H9 (cell line): ENCODE results near the gene RASA4B. TPM values are rescaled to one million over a fixed set of nuclear protein-coding genes. Genes with fewer than 3 reads are reported as not detected.

Experiments used
- DNase-seq: peaks from one replicate; pipeline ENCODE4 v3.0.0-alpha.2; 2017
- H2AFZ ChIP-seq: one replicate; pipeline ENCODE4 v1.6.1; 2013; ENCODE audit warnings: mild to moderate bottlenecking, low read length, control low read depth, moderate library complexity
- H2AK5ac ChIP-seq: 2 replicates; pipeline ENCODE4 v1.6.1; 2013; ENCODE audit warnings: low read length, control low read depth, mixed read lengths; ENCODE audit not compliant: insufficient read length
- H2BK120ac ChIP-seq: one replicate; pipeline ENCODE4 v1.6.1; 2013; ENCODE audit warnings: low read depth, mild to moderate bottlenecking, low read length, control low read depth, inconsistent platforms; ENCODE audit not compliant: poor library complexity, severe bottlenecking
- H2BK12ac ChIP-seq: 2 replicates; pipeline ENCODE4 v1.6.1; 2013; ENCODE audit warnings: low read length, control low read depth, mixed read lengths, low read depth; ENCODE audit not compliant: insufficient read length
- H2BK15ac ChIP-seq: 2 replicates; pipeline ENCODE4 v1.6.1; 2013; ENCODE audit warnings: low read depth, low read length, control low read depth
- H2BK20ac ChIP-seq: one replicate; pipeline ENCODE4 v1.6.1; 2013; ENCODE audit warnings: low read depth, mild to moderate bottlenecking, low read length, control low read depth, inconsistent platforms; ENCODE audit not compliant: poor library complexity, severe bottlenecking
- H2BK5ac ChIP-seq: 2 replicates; pipeline ENCODE4 v1.6.1; 2013; ENCODE audit warnings: low read length, control low read depth, mixed read lengths; ENCODE audit not compliant: insufficient read length
- H3K14ac ChIP-seq: 2 replicates; pipeline ENCODE4 v1.6.1; 2013; ENCODE audit warnings: low read length, control low read depth; ENCODE audit not compliant: insufficient read depth
- H3K18ac ChIP-seq: 2 replicates; pipeline ENCODE4 v1.6.1; 2013; ENCODE audit warnings: low read depth, mild to moderate bottlenecking, mixed read lengths, low read length, control low read depth; ENCODE audit not compliant: insufficient read length
- H3K23ac ChIP-seq: 2 replicates; pipeline ENCODE4 v1.6.1; 2013; ENCODE audit warnings: low read length, control low read depth, mixed read lengths, low read depth; ENCODE audit not compliant: insufficient read length
- H3K23me2 ChIP-seq: 2 replicates; pipeline ENCODE4 v1.6.1; 2013; ENCODE audit warnings: low read depth, mild to moderate bottlenecking, mixed read lengths, low read length, control low read depth; ENCODE audit not compliant: insufficient read length, poor library complexity, severe bottlenecking
- H3K27ac ChIP-seq: 2 replicates; pipeline ENCODE4 v1.5.1; 2013; ENCODE audit warnings: low read length, control low read depth, mixed read lengths, low read depth; ENCODE audit not compliant: insufficient read length
- H3K27me3 ChIP-seq: 2 replicates; pipeline ENCODE4 v1.6.1; 2013; ENCODE audit warnings: low read length, control low read depth, inconsistent platforms; ENCODE audit not compliant: insufficient read depth
- H3K4ac ChIP-seq: 2 replicates; pipeline ENCODE4 v1.6.1; 2013; ENCODE audit warnings: low read depth, mild to moderate bottlenecking, control low read depth, inconsistent platforms, low read length, moderate library complexity
- H3K4me1 ChIP-seq: 2 replicates; pipeline ENCODE4 v1.6.1; 2013; ENCODE audit warnings: low read length, control low read depth, inconsistent platforms; ENCODE audit not compliant: insufficient read depth
- H3K4me2 ChIP-seq: 2 replicates; pipeline ENCODE4 v1.6.1; 2013; ENCODE audit warnings: low read length, control low read depth, mixed read lengths; ENCODE audit not compliant: insufficient read length, insufficient read depth
- H3K56ac ChIP-seq: 2 replicates; pipeline ENCODE4 v1.6.1; 2013; ENCODE audit warnings: low read depth, mild to moderate bottlenecking, mixed read lengths, low read length, control low read depth; ENCODE audit not compliant: insufficient read length
- H3K79me1 ChIP-seq: 2 replicates; pipeline ENCODE4 v1.6.1; 2013; ENCODE audit warnings: low read depth, mild to moderate bottlenecking, moderate library complexity, low read length, control low read depth, inconsistent platforms; ENCODE audit not compliant: insufficient read depth, poor library complexity, severe bottlenecking
- H3K79me2 ChIP-seq: 2 replicates; pipeline ENCODE4 v1.6.1; 2013; ENCODE audit warnings: low read length, control low read depth, inconsistent platforms; ENCODE audit not compliant: insufficient read depth
- H3K9ac ChIP-seq: 2 replicates; pipeline ENCODE4 v1.6.1; 2013; ENCODE audit warnings: low read length, control low read depth, mixed read lengths; ENCODE audit not compliant: insufficient read length; ENCODE audit errors: extremely low read depth
- H3K9me3 ChIP-seq: one replicate; pipeline ENCODE4 v1.6.1; 2013; ENCODE audit warnings: low read depth, low read length, inconsistent platforms; ENCODE audit not compliant: control insufficient read depth
- H3T11ph ChIP-seq: one replicate; pipeline ENCODE4 v1.6.1; 2013; ENCODE audit warnings: mild to moderate bottlenecking, low read length, control low read depth, inconsistent platforms
- H4K20me1 ChIP-seq: one replicate; pipeline ENCODE4 v1.6.1; 2013; ENCODE audit not compliant: control insufficient read depth, insufficient read length, insufficient read depth
- H4K5ac ChIP-seq: 2 replicates; pipeline ENCODE4 v1.6.1; 2013; ENCODE audit warnings: low read depth, mild to moderate bottlenecking, mixed read lengths, low read length, control low read depth; ENCODE audit not compliant: insufficient read length
- H4K8ac ChIP-seq: replicated peaks from 2 replicates; pipeline ENCODE4 v1.6.1; 2013; ENCODE audit warnings: low read length, control low read depth, mixed read lengths, low read depth; ENCODE audit not compliant: insufficient read length
- H4K91ac ChIP-seq: 2 replicates; pipeline ENCODE4 v1.6.1; 2013; ENCODE audit warnings: low read depth, mild to moderate bottlenecking, moderate library complexity, mixed read lengths, low read length, control low read depth; ENCODE audit not compliant: insufficient read length
- H3K27ac Mint-ChIP-seq, 3 experiments: 2 replicates in 2 of 3; 3 replicates in 1 of 3; pipeline ENCODE4 v1.8.0; 2020 to 2021; ENCODE audit warnings: mixed read lengths in 3 of 3, mild to moderate bottlenecking in 1 of 3, moderate library complexity in 1 of 3
- H3K27me3 Mint-ChIP-seq: 2 replicates; pipeline ENCODE4 v1.8.0; 2021; ENCODE audit warnings: low read depth, mild to moderate bottlenecking, moderate library complexity, mixed read lengths
- H3K36me3 Mint-ChIP-seq, 3 experiments: 2 replicates in 2 of 3; 3 replicates in 1 of 3; pipeline ENCODE4 v1.8.0; 2020 to 2021; ENCODE audit warnings: low read depth in 3 of 3, mixed read lengths in 3 of 3; ENCODE audit not compliant: insufficient read depth in 1 of 3
- H3K4me1 Mint-ChIP-seq, 2 experiments: 2 replicates each; pipeline ENCODE4 v1.8.0; 2020; ENCODE audit warnings: mixed read lengths in 2 of 2
- H3K4me3 Mint-ChIP-seq, 2 experiments: 2 replicates in 1 of 2; 3 replicates in 1 of 2; pipeline ENCODE4 v1.8.0; 2020 to 2021; ENCODE audit warnings: mild to moderate bottlenecking in 2 of 2, mixed read lengths in 2 of 2, moderate library complexity in 1 of 2
- H3K9me3 Mint-ChIP-seq, 2 experiments: 2 replicates in 1 of 2; 3 replicates in 1 of 2; pipeline ENCODE4 v1.8.0; 2020; ENCODE audit warnings: mild to moderate bottlenecking in 2 of 2, mixed read lengths in 2 of 2, moderate library complexity in 1 of 2
- CTCF ChIP-seq: fragments of 200-600 bp; sonication (generic); conservative IDR thresholded peaks from 3 replicates; pipeline ENCODE4 v1.8.0; 2021; ENCODE audit warnings: antibody characterized with exemption, mild to moderate bottlenecking
- WGBS: extraction: QIAGEN DNeasy Blood & Tissue Kit; methylation state at CpG from one replicate; pipeline ENCODE4 v1.1.7; 2013; ENCODE audit warnings: missing lambda C conversion rate, low lambda C conversion rate, mixed read lengths; ENCODE audit not compliant: insufficient read length; ENCODE audit errors: extremely low coverage; 5-methylcytosine and 5-hydroxymethylcytosine counted together
- total RNA-seq: library from RNA; stranded (reverse); gene quantifications from 2 replicates; pipeline ENCODE4 v1.2.1, GENCODE V29; 2021

RASA4B gene
- total RNA-seq, 1 experiment from 2014 or later = 3.7 TPM

GRCh38 chr7:102447311-102447710 lies 70.3 kb downstream of the RASA4B start:
- Histone ChIP-seq H2AFZ (no peak overlapping the region), H2AK5ac (no peak overlapping the region), H4K5ac (no peak overlapping the region), H2BK20ac (no peak overlapping the region), H3K14ac (no peak overlapping the region), H3K56ac (no peak overlapping the region), H3K79me1 (no peaks in the 10 kb centered on the region), H3K4me2 (no peak overlapping the region), H3K9me3 (no peaks in the 10 kb centered on the region), H4K91ac (peak overlapping the region; percentile 69), H3K23ac (no peak overlapping the region), H3K23me2 (no peaks in the 10 kb centered on the region), H2BK12ac (no peak overlapping the region), H2BK120ac (no peak overlapping the region), H3K4me1 (no peaks in the 10 kb centered on the region), H3K79me2 (no peaks in the 10 kb centered on the region), H4K20me1 (no peaks in the 10 kb centered on the region), H3K18ac (no peak overlapping the region), H3K27me3 (no peaks in the 10 kb centered on the region), H3K4ac (no peak overlapping the region), H2BK5ac (no peak overlapping the region), H3K27ac (no peak overlapping the region), H4K8ac (no peak overlapping the region), H3T11ph (no peak overlapping the region), H3K9ac (no peak overlapping the region), H2BK15ac (no peak overlapping the region)
- no peak for DNase-seq
- no peak for TF ChIP-seq CTCF
- Mint-ChIP-seq H3K4me3 (no peak overlapping the region), H3K27me3 (no peaks in the 10 kb centered on the region; the same call in 1 of the 2 replicates), H3K27ac (no peak overlapping the region; a peak in 1 of 7 replicates), H3K9me3 (no peaks in the 10 kb centered on the region), H3K4me1 (peaks cover 6 to 9% of the 10 kb centered on the region in 2 experiments), H3K36me3 (peaks cover 2 to 20% (median 6%) of the 10 kb centered on the region in 3 experiments; a peak in 6 of 7 replicates)
- no CpG with 5 or more reads among the region's 14 CpGs for WGBS
